Glomerular visceral epithelial cell (primary cell): Measurements from ENCODE around the gene PNPLA6.

ENCODE experiments used
- DNase-seq: peaks from one replicate; pipeline ENCODE4 v3.0.0-alpha.2; 2016; ENCODE audit errors: extremely low spot score

PNPLA6 gene

DNA sequence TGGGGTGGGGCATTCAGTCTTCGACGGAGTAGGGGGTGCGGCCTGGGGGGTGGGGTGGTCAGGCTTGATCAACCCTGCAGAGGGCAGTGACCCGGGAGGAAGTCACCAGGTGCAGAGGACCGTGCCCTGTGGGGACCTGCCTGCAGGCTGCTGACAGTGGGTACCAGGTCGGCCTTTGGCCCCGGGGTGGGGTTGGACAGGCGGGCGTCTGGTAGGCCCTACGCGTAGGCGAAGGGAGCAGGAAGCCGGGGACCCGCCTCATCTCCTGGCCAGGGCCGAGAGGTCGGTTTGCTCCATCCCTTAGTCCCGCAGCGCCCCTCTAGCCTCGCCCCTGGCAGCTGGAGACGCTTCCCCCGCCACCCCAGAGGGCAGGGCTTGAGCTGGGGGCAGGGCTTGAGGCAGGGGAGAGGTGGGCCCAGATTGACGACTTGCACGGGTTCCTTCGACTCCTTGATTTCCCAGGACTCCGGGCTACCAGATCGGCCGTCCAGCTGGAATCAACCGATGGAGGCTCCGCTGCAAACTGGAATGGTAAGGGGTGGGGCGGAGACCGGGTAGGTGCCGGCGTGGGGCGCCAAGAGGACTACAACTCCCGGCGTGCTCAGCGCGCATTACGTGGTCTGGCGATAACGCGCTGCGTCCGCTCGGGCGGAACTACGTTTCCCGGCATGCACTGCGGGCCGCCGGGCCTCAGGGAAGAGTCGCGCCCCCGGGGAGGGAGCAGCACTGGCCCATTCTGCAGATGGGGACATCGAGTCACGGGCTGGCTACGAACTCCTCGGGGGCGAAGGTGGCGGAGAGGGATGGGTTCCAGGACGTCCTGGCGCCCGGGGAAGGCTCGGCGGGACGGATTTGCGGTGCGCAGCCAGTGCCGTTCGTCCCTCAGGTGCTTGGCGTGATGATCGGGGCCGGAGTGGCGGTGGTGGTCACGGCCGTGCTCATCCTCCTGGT, at the start of gene PNPLA6:
Gene PNPLA6 (plus strand): TSS at position 671 of the 951 bp plus-strand sequence. CDS start 72 bp downstream, at position 743.
- DNase-seq, result peak; percentile 92

DNA sequence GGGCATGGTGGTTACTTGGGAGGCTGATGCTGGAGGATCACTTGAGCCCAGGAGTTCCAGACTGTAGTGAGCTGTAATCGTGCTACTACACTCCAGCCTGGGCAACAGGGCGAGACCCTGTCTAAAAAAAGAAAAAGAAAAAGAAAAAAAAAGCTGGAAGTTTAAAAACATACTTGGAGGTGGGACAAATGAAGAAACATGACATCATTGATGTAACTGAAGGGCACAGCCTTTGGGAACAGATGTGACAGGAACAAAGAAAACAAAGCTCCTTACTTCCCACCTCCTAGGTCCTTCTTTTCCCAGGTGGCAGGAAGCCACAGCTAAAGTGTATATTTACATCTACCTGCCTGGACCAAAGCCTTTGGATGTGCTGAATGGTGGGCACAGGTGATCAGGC, 48.6 kb upstream of the PNPLA6 start:
- no peak for DNase-seq

DNA sequence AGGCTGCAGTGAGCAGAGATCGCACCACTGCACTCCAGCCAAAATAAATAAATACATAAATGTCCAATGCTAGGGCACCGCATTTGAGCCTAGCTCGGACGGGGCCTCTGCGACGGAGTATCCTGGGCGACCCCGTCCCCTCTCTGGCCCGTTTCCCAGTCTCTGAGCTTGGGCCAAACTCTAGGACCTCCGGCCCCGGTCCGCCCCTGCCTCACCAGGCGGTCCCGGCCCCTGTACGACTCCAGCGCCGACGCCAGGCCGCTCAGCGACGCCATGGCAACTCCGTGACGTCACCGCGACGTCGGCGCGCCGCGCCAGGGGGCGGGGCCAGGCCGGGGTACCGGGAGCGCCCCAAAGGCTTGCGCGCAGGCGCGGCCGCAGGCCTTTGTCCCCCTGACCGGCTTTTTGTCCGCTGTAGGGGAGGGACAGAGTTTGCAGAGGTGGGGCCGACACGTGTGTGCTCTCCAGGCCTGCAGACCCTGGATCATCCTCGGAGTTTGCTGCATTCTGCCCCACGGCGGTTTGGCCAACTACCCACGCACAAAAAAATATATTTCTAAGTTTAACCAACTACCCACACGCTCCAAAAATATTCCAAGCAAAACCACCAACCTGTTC, 46.7 kb upstream of the PNPLA6 start, which contains the start of gene PEX11G:
Gene PEX11G (minus strand): TSS at position 300 of the 618 bp plus-strand sequence. CDS start 25 bp downstream, at position 275.
- DNase-seq, result peak; percentile 81

DNA sequence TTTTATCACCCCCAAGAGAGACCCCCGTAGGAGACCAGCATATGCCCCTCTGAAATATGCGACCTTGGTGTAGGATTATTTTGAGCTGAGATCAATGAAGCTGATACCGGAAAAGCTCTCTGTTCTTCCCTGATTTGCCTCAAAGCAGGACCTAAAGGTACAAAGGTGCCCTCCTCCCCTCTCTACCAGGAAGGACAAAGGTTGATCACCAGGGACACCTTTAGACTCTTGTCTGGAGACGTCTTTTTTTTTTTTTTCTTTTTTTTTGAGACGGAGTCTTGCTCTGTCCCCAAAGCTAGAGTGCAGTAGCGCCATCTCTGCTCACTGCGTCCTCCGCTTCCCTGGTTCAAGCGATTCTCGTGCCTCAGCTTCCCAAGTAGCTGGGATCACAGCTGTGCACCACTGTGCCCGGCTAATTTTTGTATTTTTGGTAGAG, 45.9 kb upstream of the PNPLA6 start:
- no peak for DNase-seq

DNA sequence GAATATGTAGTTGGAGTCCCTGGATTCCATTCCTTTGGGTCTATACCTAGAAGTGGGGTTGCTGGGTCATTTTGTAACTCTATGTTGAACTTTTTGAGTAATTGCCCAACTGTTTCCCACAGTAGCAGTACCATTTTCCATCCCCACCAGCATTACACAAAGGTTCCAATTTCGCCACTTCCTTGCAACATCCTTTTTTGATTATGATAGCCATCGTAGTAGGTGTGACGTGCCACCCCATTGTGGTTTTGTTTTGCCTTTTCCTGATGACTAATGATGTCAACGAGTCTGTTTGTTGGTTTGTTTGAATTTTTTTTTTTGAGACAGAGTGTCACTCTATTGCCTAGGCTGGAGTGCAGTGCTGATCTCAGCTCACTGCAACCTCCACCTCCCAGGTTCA, 43.4 kb upstream of the PNPLA6 start:
- DNase-seq, result no peak

DNA sequence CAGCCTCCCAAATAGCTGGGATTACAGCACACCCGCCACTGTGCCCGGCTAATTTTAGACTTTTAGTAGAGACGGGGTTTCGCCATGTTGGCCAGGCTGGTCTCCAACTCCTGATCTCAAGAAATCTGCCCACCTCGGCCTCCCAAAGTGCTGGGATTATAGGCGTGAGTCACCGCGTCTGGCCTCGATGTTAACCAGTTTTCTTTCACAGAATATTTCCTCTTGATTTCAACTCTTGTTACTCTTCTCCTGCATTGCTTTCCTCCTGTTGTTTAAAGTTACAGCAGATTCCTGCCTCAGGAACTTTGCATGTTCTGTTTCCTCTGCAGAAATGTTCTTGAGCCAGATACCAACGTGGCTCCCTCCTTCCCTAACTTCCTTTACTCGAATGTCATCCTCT, 43.0 kb upstream of the PNPLA6 start:
- DNase-seq, result no peak

DNA sequence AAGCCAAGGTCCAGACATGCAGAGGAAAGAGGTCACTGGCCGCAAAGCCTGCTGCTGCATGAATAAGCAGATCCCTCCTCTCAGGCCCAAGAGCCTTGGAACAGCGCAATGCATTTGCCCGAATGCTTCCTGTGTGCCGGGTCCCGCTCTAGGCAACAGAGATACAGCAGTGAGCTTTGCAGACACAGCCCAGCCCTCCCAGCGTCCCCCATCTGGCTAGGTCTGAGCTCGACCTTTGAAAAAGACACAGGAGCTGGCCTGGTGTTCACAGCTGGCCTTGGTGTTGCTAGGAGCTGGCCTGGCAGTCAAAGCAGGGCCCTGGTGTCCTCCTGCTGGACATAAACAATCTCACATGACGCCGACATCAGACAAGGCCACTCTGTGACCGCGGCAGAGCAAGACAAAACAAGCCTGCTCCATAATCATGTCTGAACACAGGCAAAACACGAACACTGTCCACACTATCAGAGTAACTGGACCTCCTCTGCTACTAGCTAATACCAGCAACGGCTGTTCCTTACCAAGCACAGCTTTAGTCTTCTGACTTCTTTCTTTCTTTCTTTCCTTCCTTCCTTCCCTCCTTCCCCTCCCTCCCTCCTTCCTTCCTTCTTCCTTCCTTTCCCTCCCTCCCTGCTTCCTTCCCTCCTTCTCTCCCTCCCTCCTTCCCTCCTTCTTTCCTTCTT, 41.0 kb upstream of the PNPLA6 start:
- DNase-seq, result peak; percentile 15

DNA sequence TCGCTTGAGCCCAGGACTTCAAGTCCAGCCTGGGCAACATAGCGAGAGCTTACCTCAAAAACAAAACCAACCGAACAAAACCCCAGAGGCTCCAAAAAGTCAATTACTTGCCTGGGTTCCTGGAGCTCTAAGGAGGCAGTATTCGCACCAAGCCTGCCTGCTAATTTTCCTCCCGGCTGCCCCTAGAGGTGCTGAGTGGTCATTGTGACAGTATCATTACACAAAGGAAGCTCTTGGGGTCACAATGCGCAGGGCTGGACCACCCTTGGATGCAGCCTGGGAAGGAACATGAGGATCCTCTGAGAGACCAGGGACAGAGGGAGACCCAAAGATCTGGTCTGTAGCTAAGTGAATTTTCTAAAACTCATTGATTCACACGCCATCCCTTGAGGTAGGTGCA, 38.2 kb upstream of the PNPLA6 start:
- DNase-seq, result peak; percentile 15

DNA sequence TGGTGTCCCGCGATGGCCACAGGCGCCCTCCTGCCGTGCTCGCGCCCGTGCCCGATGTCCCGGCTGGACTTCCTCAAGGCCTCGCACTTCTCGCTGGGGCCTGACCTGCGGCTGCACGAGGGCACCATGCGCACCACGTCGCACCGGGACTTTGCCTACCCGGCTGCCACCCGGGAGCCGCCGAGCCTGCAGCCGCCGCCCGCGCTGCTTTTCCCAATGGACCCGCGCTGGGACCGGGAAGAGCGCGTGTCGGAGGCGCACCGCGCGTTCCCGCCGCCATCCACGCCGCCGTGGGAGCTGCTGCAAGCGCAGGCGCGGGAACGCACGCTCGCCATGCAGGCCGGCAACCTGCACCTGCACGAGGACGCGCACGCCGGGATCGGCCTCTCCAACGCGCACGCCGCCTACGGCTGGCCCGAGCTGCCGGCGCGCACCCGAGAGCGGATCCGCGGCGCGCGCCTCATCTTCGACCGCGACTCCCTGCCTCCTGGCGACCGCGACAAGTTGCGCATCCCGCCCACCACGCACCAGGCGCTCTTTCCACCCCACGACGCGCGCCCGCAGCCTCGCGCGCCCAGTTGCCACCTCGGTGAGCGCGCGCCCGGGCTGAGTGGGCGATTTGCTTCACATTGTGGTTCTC, 34.6 kb upstream of the PNPLA6 start:
- peak; percentile 40 for DNase-seq

DNA sequence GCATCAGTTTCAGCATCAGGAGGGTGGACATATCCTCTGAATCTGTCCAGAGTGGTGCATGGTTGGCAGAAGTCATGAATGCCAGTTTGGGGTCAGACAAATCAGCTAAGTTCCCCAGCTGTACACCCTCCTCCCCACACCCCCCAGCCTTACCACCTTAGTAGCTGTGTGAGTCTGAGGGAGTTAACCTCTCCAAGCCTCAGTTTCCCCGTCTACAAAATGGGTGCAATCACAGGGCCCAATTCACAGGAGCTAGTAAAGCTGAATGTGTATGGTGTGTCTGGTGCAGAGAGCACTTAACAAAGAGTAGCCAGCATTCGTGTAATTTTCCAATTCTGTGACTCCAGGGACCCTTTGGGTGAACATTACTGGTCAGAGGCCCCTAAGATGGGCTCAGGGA, 33.0 kb upstream of the PNPLA6 start:
- no peak for DNase-seq

DNA sequence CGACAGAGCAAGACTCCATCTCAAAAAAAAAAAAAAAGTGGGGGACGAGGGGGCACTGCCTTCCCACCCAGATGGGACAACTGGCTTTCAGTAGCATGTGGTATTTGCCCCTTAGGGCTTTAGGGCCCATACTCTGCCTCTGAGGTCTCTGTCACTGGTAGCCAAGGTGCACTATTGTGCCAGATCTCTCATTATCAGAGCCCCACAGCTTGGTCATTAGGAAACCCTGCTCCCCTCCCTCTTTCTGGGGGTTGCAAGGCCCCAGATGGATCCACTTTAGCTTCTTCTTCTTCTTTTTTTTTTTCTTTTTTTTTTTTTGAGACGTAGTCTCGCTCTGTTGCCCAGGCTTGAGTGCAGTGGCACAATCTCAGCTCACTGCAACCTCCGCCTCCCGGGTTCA, 30.8 kb upstream of the PNPLA6 start:
- DNase-seq, result no peak

DNA sequence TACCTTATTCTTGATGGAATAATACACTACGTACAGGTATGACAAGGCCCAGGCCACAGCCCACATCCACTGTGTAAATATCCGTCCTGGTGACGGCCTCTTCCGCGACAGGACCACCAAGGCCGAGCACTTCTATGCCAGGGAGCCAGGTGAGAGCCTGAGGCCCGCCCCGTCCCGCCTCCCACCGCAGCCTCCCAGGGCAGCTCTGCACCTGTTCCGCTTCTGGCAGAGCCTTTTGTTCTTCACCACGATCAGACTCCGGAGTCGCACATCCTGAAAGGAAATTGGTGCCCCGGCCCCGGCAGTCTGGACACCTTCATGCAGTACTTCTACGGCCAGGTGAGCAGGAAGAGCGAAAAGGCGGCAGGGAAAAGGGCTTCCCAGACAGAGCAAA, 30.2 kb upstream of the PNPLA6 start:
- DNase-seq, result no peak

DNA sequence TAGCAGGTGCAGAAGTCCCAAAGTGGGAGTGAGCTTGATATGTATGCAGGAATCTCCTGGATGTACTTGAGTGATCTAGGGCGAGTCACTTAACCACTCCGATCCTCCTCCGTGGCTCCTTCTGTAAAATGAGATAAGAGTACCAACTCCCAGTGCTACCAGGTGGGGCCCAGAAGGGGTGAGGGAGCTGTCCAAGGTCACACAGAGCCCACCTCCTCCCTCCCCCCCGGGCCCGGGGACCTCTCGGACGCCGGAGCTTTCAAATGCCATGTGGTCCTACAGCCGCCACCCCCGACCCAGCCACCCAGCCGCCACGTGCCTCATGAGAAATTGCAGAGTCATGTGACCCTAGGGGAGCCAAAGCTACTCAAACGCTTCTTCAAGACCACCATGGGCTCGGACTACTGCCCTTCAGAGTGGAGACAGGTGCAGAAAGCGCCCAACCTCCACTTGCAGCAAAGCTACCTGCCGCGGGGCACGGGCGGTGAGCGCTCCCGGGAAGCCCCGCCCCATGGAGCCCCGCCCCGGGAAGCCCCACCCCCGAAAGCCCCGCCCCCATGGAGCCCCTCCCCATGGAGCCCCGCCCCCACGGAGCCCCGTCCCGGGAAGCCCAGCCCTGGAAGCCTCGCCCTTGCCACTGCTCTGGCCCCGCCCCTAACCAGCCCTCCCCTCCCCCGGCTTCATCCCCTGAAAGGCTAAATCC, 29.7 kb upstream of the PNPLA6 start:
- peak; percentile 26 for DNase-seq

DNA sequence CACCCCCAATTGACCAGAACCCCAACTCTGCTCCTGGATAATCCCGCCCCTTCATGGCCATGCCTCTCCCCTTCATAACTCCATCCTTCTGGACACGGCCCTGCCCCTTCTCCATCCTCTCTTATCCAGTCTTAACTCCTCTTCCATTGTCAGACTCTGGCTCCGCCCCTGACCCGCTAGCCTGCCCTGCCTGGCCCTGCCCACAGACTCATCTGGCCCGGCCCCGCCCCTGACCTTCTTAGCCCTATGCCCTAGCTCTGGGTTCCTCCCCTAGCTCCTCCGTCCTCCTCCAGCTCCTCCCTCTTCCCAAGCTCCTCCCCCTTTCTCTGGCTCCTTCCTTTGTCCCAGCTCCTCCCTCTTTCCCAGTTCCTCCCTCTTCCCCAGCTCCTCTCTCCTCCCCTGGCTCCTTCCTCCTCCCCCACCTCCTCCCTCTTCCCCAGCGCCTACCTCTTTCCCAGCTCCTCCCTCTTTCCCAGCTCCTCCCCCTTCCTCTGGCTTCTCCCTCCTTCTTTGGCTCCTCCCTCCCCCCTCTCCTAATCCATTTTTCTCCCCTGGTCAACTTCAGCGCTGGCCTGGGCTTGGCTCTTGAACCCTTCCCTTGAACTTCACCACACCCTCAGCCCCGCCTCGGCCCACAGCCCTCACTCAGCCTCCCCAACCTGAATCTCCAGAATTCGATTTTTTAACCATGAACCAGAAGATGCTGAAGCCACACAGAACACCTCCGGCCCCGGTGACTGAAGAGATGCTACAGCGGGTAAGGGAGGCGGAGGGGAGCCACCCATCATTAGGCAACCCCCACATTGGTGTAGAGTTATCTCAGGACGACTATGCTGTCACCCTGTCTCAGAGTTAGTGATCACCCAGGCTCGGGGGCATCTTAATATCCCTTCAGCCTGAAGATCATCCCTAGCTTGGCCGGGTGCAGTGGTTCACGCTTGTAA, 28.9 kb upstream of the PNPLA6 start:
- peak; percentile 61 for DNase-seq

DNA sequence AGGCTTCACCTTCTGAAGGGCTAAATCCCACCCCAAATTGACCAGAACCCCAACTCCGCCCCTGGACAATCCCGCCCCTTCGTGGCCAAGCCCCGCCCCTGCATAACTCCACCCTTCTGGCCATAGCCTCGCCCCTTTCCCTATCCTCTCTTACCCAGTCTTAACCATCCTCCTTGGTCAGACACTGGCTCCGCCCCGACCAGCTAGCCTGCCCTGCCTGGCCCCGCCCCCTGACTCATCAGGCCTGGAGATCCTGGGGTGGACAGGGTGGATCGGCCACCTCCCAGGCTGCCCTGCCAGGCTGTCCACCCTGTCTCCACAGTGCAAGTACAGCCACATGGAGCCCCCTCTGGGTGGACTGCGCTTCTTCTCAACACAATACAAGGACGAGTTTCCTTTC, 27.6 kb upstream of the PNPLA6 start:
- peak; percentile 79 for DNase-seq

DNA sequence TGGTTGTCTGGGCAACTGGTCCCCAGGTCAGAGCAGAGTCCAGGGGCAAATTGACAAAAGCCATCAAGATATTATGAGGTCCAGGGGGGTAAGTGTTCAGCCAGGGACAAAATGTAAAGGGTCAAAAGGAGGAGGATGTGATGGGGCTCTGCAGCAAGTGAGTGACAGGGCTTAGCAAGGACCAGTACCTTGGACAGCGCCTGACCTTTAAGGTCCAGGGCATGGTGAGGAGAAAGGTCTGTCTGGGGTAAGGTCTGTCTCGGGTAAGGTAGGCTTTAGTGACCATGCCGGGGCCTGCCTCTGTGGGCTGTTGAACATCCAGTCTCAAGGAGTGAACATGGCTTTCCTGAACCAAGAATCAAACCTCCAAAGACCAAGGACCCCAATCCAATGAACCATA, 25.9 kb upstream of the PNPLA6 start:
- no peak for DNase-seq

DNA sequence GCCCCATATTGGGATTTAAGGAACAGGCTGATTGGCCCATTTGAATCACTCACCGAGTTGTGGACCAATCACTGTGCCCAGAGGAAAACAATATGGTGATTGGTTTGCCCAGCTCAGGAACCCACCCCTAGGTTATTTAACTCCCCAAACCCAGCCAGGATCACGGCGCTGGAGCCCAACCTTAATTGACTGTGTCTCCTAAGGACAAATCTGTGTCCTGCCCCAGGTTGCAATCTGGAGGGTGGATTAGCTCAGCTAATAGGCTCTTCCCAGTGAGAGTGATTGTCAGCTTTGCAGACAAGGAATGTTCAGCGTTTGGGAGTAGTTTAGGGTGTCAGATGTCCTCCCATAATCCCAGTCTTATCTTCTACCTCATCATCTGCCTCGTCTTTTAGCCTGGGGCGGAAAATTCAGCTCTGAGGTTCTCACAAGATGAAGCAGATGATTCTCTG, 23.1 kb upstream of the PNPLA6 start:
- no peak for DNase-seq

DNA sequence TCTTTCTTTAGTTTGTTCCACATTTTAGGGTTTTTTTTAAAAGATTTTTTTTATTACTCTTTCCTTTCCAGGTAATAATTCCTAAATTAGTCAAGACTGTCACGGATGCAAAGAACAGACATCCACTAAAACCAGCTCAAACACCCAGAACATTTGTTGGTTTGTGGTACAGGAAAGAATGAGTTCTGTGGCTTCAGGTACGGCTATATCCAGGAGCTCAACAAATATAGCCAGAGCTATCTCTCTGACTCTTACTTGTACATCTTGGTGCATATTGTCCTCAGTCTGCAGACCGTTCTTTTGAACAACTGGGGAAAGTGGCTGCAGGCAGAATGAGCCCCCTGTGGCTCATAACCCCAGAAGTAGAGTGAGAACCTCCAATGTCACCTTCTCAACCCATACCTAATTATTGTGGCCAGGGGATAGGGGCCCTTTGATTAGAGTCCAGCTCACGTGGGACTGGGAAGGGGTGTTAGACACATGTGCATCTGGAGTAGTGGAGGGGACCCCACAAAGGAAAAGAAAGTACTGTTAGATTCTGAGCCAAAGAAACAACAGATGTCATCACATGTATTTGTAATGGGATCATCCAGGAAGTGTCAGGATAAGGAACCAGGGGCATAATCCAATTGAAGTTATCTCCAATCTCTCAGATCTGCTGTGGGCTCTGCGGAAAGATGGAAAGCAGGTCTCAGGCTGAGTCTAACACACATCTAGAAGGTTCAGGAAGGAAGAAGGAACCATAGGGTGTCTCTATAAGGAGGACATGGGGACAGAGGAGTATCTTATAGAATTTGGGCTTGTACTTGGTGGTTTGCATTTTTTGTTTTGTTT, 21.5 kb upstream of the PNPLA6 start:
- DNase-seq, result no peak

DNA sequence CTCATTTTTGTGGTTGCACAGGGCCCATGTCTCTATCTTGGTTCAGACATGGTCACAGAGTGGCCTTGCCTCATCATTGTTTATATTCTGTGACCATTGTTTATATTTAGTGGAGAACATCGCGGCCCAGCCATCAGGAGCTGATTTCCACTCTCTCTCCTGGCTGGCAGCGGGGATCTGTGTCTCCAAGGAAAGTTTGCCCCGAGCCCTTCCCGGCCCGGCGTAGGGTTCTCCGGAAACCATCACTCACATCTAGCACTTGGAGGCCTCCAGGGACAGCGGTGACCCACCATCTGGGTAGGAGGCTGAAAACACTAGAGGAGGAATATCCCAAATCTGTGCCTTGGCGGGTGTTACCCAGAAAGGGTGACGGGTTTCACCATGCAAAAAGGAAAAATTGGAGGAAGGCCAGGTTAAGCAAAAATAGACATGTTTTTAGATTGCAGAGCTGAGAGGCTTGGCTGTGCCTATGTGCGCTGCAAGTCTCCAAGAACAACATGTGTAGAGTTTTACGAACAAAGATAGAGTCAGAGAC, 20.3 kb upstream of the PNPLA6 start:
- DNase-seq, result no peak
